NCI-H146 (cell line): ENCODE results near the gene MBOAT2.
"Not testable (repeated sequence)": the region's sequence is repeated elsewhere in the genome, so short reads cannot be mapped to it uniquely, and the experiment has no call there.

Source experiments
- DNase-seq: peaks from one replicate; lab custom pipeline; 2025; lab: John Stamatoyannopoulos, UW

MBOAT2 gene

DNA sequence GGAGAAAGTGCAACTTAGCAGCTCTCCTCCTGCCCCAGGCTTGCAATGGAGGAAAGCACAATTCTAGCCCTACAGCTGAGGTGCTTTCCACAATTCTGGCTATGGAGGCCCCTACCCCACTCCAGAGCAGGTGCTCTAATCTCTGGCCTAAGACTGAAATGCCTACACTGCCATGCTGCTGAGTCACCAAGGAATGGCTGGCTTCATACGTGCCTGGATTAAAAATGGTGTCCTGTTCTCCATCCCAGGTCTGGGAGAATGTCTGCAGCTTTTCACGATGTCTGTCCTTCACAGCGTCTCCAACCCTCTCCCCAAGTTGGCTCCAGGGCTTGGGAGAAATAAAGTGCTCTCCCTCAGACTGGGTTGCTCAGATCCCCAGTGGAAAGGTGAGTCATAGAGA, 48.5 kb downstream of the MBOAT2 start:
- DNase-seq = no peak

DNA sequence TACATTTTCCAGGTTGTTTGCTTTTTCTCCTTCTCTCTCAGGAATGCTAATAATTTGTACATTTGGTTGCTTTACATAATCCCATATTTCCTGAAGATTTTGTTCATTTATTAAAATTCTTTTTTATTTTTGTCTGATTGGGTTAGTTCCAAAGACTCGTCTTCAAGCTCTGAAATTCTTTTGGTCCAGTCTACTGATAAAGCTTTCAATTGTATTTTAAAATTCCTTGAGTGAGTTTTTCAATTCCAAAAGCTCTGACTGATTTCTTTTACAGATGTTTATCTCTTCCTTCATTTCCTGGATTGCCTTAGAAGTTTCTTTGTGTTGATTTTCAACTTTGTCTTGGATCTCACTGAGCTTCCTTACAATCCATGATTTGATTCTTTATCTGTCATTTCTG, 50.0 kb downstream of the MBOAT2 start:
- no peak for DNase-seq

DNA sequence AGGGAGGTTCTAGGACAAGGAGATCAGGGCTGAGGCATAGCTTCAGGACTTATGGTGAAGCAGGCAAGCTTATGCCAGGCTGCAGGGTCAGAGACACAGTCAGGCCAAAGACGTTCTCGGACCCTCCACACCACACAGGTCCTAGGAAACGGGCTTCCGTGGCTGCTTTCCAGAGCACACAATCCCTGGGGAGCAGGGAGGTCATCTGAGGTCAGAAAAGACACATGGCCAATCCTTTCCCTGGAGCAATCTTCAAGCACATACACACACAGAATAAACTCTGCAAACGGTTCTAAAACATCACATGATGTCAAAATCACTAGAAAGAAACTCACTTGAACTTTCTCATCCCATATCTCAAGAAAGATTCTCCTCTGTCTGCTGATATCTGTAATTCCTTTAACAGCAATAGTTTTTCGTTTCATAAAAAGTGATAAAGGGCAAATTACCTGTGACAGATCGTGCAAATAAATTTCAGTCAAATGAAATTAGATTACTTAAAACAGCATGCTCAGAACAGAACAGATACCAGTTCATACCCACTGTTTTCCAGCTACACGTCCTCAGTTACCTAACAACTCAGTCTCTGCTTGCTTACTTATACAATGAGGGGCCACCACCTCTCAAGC, 63.9 kb downstream of the MBOAT2 start:
- no peak for DNase-seq

DNA sequence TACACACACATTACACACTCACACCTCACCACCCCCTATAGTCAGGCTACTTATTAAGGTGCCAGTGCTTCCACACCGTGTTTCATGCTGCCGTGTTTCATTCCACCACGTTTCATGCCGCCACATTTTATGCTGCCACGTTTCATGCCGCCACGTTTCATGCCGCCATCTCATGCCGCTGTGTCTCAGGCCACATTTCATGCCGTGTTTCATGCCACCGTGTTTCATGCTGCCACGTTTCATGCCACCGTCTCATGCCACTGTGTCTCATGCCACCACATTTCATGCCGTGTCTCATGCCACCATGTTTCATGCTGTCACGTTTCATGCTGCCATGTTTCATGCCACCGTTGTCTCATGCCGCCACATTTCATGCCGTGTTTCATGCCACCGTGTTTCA, 65.1 kb downstream of the MBOAT2 start:
- DNase-seq = no peak

DNA sequence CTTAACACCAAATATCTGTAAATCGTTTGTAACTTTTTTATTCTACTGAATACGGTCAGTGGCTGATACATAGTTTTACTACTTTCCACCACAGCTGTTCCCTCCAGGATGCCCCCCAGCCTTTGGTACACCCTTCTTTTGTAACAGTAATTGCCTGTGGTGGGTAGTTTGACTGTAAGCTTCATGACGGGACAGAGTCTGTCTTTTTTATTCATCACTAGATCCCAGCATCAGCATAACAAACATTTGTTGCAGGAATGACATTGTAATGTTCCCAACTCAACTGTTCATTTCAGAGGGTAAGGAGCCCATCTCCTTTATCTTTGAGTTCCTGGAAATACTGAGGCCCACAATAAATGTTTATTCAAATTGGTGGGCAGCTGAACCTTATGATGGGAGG, 67.5 kb downstream of the MBOAT2 start:
- DNase-seq = no peak

DNA sequence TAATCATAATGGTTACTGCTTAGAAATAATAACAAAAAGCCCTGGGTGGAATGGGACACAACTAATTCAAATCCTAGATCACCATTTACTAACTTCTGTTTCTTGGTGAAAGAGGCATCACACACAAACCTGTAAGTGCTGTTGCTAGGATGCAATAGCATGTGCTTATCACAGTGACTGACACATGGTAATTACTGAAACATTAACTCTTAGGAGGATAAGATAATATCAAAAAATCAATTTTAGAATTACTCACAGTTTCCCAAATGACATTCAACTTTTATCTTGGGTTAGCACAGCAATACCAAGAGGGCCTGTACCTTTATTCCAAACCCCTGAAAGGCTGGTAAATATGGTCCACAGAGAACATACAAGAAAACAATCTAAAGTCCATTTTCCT, 69.1 kb downstream of the MBOAT2 start:
- DNase-seq = no peak

DNA sequence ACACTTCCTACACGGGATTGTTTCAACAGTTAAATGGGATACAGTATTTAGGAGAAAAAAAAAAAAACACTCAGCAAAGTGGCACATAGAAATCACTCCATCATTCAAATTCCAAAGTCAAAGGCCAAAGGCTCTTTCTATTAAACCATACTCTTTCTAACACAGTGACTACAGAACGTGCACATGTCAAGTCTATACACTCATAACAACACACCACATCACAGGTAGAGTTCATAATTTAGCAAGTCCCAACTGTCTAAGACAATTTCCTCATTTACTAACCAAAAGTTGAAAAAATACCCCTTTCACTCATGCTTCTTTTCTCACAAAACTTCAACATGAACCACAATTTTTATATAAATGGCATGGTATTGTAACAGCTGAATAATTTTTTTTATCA, 70.8 kb downstream of the MBOAT2 start:
- no peak for DNase-seq

DNA sequence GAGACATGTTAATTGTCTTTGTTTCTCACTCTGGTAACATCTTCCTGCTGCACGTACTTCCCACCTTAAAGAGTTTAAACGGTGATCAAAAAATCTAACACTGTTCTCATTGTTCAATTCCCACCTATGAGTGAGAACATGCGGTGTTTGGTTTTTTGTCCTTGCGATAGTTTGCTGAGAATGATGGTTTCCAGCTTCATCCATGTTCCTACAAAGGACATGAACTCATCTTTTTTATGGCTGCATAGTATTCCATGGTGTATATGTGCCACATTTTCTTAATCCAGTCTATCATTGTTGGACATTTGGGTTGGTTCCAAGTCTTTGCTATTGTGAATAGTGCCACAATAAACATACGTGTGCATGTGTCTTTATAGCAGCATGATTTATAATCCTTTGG, 73.3 kb downstream of the MBOAT2 start:
- not testable (repeated sequence) for DNase-seq

DNA sequence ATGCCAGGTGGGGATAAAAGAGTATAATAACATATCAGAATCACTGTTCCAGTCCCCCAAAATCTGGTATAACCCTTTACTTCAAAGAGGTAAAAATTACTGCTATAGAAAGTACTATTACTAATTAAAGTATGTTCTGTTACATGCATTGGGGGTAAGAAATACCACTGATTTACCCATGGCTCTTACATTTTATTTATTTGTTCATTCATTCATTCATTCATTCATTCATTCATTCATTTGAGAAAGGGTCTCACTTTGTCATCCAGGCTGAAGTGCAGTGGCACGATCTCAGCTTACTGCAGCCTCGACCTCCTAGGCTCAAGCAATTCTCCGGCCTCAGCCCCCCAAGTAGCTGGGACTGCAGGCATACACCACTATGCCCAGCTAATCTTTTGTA, 74.4 kb downstream of the MBOAT2 start:
- no peak for DNase-seq

DNA sequence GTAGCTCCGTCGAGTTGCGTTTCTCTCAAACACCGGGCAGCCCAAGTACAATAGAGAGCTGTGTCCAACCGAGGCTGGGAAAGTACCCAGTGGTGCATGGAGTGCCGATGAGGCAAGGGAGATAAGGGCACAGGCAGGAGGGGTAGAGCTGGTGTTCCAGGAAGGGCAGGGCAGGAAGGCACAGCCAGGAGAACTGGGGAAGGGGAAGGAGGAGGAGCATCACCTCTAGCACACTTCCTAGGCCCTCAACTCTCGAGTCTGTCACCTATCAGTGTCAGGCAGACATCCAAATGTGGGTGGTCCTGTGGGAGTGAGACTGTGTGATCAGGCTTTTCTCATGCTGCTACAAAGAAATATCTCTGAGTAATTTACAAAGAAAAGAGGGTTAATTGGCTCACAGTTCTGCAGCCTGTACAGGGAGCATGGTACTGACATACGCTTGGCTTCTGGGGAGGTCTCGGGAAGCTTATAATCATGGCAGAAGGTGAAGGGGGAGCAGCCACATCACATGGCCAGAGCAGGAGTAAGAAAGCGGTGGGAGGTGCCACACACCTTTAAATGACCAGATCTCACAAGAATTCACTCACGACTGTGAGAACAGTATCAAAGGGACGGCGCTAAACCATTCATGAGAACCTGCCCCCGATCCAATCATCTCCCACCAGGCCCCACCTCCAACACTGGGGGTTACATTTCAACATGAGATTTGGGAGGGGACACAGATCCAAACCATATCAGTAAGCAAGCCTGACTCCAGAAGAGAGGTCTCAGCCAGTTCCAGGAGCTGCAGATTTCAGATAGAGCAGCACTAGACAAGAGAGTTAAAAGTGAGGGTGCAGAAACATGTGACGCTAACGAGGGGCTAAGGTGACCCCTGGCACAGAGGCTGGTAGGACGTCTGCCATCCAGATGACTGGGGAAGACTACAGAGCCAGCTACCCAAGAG, 75.7 kb downstream of the MBOAT2 start:
- DNase-seq = no peak

DNA sequence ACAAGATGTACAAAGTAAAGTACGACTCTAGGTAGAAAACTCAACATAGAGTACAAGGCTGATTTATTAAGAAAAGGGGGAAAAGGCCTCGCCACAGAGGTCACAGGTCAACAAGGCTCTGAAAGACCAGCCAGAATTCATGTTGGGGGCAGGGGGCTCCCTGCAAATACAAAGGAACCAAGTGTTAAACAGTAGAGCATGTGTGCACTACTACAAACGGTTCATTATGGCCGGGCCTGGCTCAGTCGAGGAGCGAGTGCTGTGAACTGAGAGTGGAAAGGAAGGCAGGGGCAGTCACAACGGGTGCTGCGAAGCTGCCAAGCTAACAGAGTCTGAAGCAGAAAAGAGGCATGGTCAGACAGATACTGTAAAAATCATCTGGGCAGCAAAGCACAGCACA, 77.1 kb downstream of the MBOAT2 start:
- DNase-seq = no peak

DNA sequence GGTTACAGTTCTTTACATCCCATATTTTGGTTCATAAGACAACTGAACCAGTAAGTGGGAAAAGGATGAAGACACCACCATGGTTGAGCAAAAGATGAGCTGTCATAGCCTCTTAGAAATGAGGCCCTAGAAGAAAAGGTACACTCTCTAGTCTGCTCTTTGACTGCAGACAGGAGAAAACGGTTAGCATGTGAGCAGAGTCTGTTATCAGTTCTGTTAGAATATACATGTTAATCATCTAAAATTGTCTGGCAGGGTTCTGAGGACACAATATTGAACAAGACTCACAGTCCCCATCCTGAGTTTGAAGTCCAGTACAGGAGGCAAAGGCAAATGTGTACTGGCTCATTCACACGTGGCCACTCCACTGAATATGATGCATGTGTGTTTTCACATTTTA, 78.1 kb downstream of the MBOAT2 start:
- no peak for DNase-seq

DNA sequence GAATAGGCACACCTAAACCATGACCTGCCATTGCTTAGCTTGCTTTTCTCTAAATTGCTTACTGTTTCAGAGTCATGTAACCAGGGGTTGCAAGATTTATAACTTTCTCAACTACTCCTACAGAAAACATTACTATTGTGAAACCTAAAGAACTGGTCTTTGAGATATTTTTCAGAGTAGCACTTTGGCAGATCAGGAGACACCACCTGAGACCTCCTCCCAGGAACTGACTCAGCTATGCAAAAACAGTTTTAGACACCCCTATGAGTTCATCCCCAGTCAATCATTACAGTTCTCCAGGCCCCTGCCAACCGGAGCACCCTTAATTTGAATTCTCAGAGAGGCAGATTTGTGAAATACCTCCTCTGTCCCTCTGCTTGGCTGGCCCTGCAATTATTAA, 80.3 kb downstream of the MBOAT2 start:
- DNase-seq = no peak

DNA sequence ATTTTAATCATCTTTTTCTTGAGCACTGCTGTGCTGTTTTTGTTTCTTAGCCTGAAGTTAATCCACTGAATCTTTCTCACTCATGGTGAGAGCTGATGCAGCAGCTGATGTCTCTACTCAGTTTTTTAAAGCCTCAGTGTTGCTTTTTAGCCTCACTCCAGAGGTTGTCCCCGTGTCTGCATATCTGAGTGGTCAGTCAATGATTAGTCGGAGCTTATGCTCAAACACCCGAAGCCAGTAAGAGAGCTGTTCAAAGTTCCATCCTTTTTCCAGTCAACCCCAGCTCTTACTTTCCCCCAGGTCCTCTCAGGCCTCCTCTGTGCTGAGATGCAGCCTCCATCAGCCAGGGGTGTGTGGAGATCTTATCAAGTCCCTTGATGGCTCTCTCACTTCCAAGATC, 81.1 kb downstream of the MBOAT2 start:
- DNase-seq = no peak

DNA sequence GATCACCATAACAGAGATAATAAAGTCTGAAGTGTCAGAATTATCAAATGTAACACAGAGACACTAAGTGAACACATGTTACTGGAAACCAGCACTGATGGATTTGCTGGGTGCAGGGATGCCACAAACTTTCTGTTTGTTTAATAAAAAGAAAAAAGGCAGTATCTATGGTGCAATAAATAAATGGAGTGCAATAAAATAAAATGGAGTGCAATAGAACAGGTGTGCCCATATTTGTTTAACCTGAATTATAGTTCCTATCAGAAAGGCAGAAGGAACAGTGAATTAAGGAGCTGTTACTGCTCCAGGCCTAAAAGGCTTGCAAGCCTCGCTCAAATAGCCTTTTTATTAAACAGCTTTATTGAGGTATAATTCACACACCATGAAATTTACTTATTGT, 85.1 kb downstream of the MBOAT2 start:
- DNase-seq = no peak

DNA sequence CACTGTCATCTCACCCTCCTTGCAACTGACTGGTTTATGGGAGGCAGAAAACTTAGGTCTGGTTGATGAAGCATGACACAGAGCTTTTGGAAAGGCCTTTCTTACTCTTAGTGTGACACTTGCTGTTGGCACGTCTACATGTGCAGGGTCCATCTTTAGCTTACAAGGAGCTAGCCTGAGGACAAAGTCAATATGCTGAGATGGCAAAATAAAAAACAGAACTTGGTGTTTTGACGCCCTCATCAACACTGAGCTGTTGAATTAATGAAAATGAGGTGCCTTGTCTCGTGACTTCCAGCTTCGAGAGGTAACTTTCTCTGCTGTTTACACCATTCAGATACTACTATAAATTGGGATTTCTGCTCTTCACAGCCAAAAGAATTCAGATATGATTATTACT, 87.5 kb downstream of the MBOAT2 start:
- no peak for DNase-seq

DNA sequence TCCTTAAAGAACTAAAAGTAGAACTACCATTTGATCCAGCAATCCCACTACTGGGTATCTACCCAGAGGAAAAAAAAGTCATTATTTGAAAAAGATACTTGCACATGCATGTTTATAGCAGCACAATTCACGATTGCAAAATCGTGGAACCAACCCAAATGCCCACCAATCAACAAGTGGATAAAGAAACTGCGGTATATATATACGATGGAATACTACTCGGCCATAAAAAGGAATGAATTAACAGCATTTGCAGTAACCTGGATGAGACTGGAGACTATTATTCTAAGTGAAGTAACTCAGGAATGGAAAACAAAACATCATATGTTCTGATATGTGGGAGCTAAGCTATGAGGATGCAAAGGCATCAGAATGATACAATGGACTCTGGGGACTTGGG, 89.7 kb downstream of the MBOAT2 start:
- not testable (repeated sequence) for DNase-seq

DNA sequence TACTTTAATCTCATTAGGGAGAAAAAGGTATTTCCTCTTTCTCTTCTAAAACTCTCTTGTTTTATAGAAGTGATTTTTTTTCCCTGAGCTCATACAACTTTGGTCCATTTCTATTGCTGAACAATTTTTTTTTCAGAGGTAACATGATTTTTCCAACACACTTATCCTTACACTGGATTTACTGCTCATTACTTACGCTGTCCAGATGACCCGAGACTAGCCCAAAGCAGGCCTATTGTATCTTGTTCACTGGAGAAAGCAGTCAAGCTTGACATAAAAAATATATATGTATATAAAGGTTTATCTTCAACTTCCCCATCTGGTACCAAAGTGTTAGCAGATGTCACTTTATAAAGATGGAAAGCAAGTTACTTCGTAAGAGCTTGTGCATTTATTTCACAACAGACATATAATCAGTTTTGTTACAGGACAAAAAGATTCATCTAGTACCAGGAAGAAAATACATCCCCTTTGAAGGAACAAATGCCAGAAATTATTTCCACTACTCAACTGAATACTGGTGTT, 95.7 kb downstream of the MBOAT2 start:
- no peak for DNase-seq

DNA sequence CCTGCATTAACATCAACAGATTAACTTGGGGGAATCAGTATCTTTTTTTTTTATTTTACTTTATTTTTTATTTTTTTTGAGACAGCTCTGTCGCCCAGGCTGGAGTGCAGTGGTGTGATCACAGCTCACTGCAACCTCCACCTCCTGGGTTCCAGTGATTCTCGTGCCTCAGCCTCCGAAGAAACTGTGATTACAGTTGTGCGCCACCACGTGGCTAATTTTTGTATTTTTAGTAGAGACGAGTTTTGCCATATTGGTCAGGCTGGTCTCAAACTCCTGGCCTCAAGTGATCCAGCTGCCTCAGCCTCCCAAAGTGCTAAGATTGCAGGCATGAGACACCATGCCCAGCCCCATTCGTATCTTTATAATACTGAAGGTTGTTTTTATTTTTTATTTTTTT, 99.6 kb downstream of the MBOAT2 start:
- DNase-seq = not testable (repeated sequence)

DNA sequence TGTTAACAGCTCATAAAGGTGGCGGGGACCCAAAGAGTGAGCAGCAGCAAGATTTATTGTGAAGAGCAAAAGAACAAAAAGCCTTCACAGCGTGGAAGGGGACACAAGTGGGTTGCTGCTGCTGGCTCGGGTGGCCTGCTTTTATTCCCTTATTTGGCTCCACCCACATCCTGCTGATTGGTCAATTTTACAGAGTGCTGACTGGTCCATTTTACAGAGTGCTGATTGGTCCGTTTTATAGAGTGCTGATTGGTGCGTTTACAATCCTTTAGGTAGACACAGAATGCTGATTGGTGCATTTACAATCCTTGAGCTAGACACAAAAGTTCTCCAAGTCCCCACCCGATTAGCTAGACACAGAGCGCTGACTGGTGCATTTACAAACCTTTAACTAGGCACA, 100.7 kb downstream of the MBOAT2 start:
- not testable (repeated sequence) for DNase-seq

DNA sequence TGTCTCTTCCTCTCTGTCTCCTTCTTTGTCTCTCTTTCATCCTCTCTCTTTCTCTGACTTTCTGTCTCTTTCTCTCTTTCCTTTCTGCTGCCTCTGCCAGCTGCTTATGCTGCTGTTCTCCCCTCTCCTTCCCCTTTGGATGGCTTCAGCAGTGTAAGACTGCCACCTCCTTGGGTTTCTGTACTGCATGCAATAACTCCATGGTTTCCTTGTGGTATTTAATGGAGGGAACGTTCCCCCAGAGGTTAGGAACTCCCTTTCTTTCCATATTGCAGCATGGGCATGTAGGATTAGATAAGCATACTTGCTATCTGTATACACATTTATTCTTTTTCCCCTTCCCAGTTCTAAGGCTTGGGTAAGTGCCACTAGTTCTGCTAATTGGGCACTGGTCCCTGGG, 106.3 kb downstream of the MBOAT2 start:
- DNase-seq = not testable (repeated sequence)

DNA sequence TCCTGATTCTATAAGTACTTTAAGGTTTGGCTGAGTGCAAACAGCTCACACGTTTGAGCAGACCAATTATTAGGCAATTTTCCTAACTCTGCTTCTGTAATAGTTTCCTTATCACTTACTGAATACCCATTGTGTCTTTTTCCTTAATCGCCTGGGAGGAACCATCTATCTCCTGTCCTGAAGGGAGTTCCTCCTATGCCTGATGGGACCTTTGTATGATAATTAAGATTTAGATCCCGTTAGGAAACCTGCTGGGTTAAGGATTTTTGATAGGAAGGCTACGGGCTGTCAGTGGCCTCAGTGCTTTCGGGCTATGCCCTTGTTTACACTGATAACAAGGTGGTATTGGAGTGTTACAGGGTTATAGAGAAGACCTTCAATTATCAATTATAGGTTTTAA, 106.8 kb downstream of the MBOAT2 start:
- not testable (repeated sequence) for DNase-seq
